ENCODE results near the gene MAGOH.

GRCh38 chr1:53274541-53275185 is 36.3 kb upstream of the MAGOH start:
- TF ChIP-seq CTCF (IDR thresholded peaks at IDR 0.05; ENCODE audit: borderline replicate concordance, extremely low read depth, low read length, poor library complexity, severe bottlenecking) (no peak), EZH2 (IDR thresholded peaks at IDR 0.05; ENCODE audit: borderline replicate concordance, low read depth, low read length, severe bottlenecking) (no peak)

Measured in DND-41 (cell line).